BLaER1 treated with 17β-estradiol and CSF1 and Interleukin-3, amounts not matched to agents 10 nM and 100 nM (cell line): ENCODE data around the gene SEL1L3.

ENCODE experiments used
- H3K27ac ChIP-seq, 11 experiments: shearing (Covaris generic); formaldehyde crosslinking; 2 replicates each; pipeline ENCODE4 v1.8.1; 2022
- H3K27me3 ChIP-seq, 11 experiments: shearing (Covaris generic); formaldehyde crosslinking; 2 replicates each; pipeline ENCODE4 v1.8.1; 2022
- H3K36me3 ChIP-seq, 11 experiments: shearing (Covaris generic); formaldehyde crosslinking; 2 replicates each; pipeline ENCODE4 v1.8.1; 2022
- H3K4me1 ChIP-seq, 10 experiments: shearing (Covaris generic); formaldehyde crosslinking; 2 replicates each; pipeline ENCODE4 v1.8.1; 2022
- H3K4me2 ChIP-seq, 11 experiments: shearing (Covaris generic); formaldehyde crosslinking; 2 replicates each; pipeline ENCODE4 v1.8.1; 2022
- H3K4me3 ChIP-seq, 10 experiments: shearing (Covaris generic); formaldehyde crosslinking; 2 replicates each; pipeline ENCODE4 v1.8.1; 2022
- H3K9ac ChIP-seq, 11 experiments: shearing (Covaris generic); formaldehyde crosslinking; 2 replicates each; pipeline ENCODE4 v1.8.1; 2022
- H3K9me3 ChIP-seq, 11 experiments: shearing (Covaris generic); formaldehyde crosslinking; replicated peaks in 1 of 11; 2 replicates each; pipeline ENCODE4 v1.8.1; 2022
- H4K20me1 ChIP-seq, 11 experiments: shearing (Covaris generic); formaldehyde crosslinking; 2 replicates each; pipeline ENCODE4 v1.8.1; 2022
- Cebpa-rat ChIP-seq, 11 experiments: shearing (Covaris generic); IDR thresholded peaks; 2 replicates each; pipeline ENCODE4 v1.8.1; 2022

The SEL1L3 gene

GRCh38 chr4:25771672-25772071, 91.1 kb downstream of the SEL1L3 start:
- H3K4me2 ChIP-seq = no peak overlapping the region
- H3K9ac ChIP-seq = no peak overlapping the region
- H3K4me1 ChIP-seq = peaks cover 0 to 1% (median 0%) of the 10 kb centered on the region in 10 experiments; a peak in 1 of 20 replicates
- no peak for TF ChIP-seq Cebpa-rat (IDR thresholded peaks at IDR 0.05)
- H3K9me3 ChIP-seq = peaks cover 0 to 4% (median 0%) of the 10 kb centered on the region in 11 experiments; a peak in 2 of 22 replicates
- H3K27ac ChIP-seq = no peak overlapping the region
- no peak overlapping the region for H3K4me3 ChIP-seq
- H3K36me3 ChIP-seq = peaks cover 0 to 47% (median 12%) of the 10 kb centered on the region in 11 experiments; a peak in 15 of 22 replicates
- no peaks in the 10 kb centered on the region for H4K20me1 ChIP-seq
- no peaks in the 10 kb centered on the region for H3K27me3 ChIP-seq

GRCh38 chr4:25770847-25771246, 91.9 kb downstream of the SEL1L3 start:
- Histone ChIP-seq H3K4me3 (no peak overlapping the region), H3K4me2 (no peak overlapping the region), H3K9ac (no peak overlapping the region), H3K9me3 (no peaks in the 10 kb centered on the region), H4K20me1 (no peaks in the 10 kb centered on the region), H3K36me3 (peaks cover 0 to 50% (median 10%) of the 10 kb centered on the region in 11 experiments; a peak in 16 of 22 replicates), H3K4me1 (peaks cover 0 to 6% (median 0%) of the 10 kb centered on the region in 10 experiments; a peak in 3 of 20 replicates), H3K27me3 (no peaks in the 10 kb centered on the region), H3K27ac (no peak overlapping the region)
- no peak for TF ChIP-seq Cebpa-rat (IDR thresholded peaks at IDR 0.05)

- Histone ChIP-seq H3K4me3 (no peak overlapping the region), H3K27me3 (no peaks in the 10 kb centered on the region), H3K9ac (0 out of 22 replicates have a peak overlapping the region, but pooled peaks of 1 of the 11 experiments have one; percentile 29), H3K4me2 (no peak overlapping the region), H3K27ac (no peak overlapping the region), H3K36me3 (peaks cover 4 to 50% (median 19%) of the 10 kb centered on the region in 11 experiments; a peak in 18 of 22 replicates), H3K4me1 (peaks cover 0 to 6% (median 0%) of the 10 kb centered on the region in 10 experiments; a peak in 3 of 20 replicates), H3K9me3 (no peaks in the 10 kb centered on the region), H4K20me1 (no peaks in the 10 kb centered on the region)
- no peak for TF ChIP-seq Cebpa-rat (IDR thresholded peaks at IDR 0.05)
These were observed 93.5 kb downstream of the SEL1L3 start for GRCh38 chr4:25769251-25769650.

GRCh38 chr4:25767877-25768725, 94.7 kb downstream of the SEL1L3 start:
- H3K4me2 ChIP-seq = no peak overlapping the region
- no peak overlapping the region for H3K27ac ChIP-seq
- H3K27me3 ChIP-seq = no peaks in the 10 kb centered on the region
- H3K9me3 ChIP-seq = no peaks in the 10 kb centered on the region
- H3K4me1 ChIP-seq = peaks cover 0 to 6% (median 0%) of the 10 kb centered on the region in 10 experiments; a peak in 3 of 20 replicates
- TF ChIP-seq Cebpa-rat (IDR thresholded peaks at IDR 0.05) = no peak
- no peak overlapping the region for H3K4me3 ChIP-seq
- no peaks in the 10 kb centered on the region for H4K20me1 ChIP-seq
- peaks cover 4 to 53% (median 27%) of the 10 kb centered on the region in 11 experiments; a peak in 18 of 22 replicates for H3K36me3 ChIP-seq
- H3K9ac ChIP-seq = no peak overlapping the region

- peak overlapping the region in 4 of 11 experiments; percentile 19 to 44 (median 28); a peak in 6 of 22 replicates for H3K27ac ChIP-seq
- H3K4me1 ChIP-seq = peaks cover 11 to 22% (median 18%) of the 10 kb centered on the region in 10 experiments
- peaks cover 23 to 83% (median 50%) of the 10 kb centered on the region in 11 experiments; a peak in 19 of 22 replicates for H3K36me3 ChIP-seq
- H3K4me2 ChIP-seq = peak overlapping the region in 5 of 11 experiments; percentile 2 to 48 (median 37); a peak in 10 of 22 replicates
- H3K9me3 ChIP-seq = peaks cover 0 to 18% (median 6%) of the 10 kb centered on the region in 11 experiments; a peak in 12 of 22 replicates
- TF ChIP-seq Cebpa-rat (IDR thresholded peaks at IDR 0.05) = peak in 10 of 11 experiments; percentile 30 to 93 (median 88); a peak in 17 of 22 replicates
- no peak overlapping the region for H3K9ac ChIP-seq
- H4K20me1 ChIP-seq = no peaks in the 10 kb centered on the region
- no peaks in the 10 kb centered on the region for H3K27me3 ChIP-seq
- no peak overlapping the region for H3K4me3 ChIP-seq
These were observed 102.2 kb downstream of the SEL1L3 start for GRCh38 chr4:25760518-25761157.

- Histone ChIP-seq H3K27ac (peak overlapping the region in 2 of 11 experiments; percentile 0 to 2; a peak in 2 of 22 replicates), H3K4me2 (peak overlapping the region in 3 of 11 experiments; percentile 37 to 48 (median 37); a peak in 3 of 22 replicates), H3K4me3 (no peak overlapping the region), H3K9me3 (peaks cover 0 to 18% (median 6%) of the 10 kb centered on the region in 11 experiments; a peak in 12 of 22 replicates), H3K27me3 (no peaks in the 10 kb centered on the region), H3K36me3 (peaks cover 20 to 77% (median 45%) of the 10 kb centered on the region in 11 experiments; a peak in 18 of 22 replicates), H4K20me1 (no peaks in the 10 kb centered on the region), H3K9ac (no peak overlapping the region), H3K4me1 (peaks cover 16 to 26% (median 21%) of the 10 kb centered on the region in 10 experiments)
- TF ChIP-seq Cebpa-rat (IDR thresholded peaks at IDR 0.05) = no peak
These were observed 102.7 kb downstream of the SEL1L3 start for GRCh38 chr4:25760048-25760447.

GRCh38 chr4:25759101-25759500, 103.7 kb downstream of the SEL1L3 start:
- H3K27ac ChIP-seq = no peak overlapping the region
- no peak overlapping the region for H3K4me2 ChIP-seq
- H4K20me1 ChIP-seq = no peaks in the 10 kb centered on the region
- H3K9me3 ChIP-seq = peaks cover 0 to 18% (median 6%) of the 10 kb centered on the region in 11 experiments; a peak in 12 of 22 replicates
- H3K4me3 ChIP-seq = no peak overlapping the region
- H3K9ac ChIP-seq = no peak overlapping the region
- H3K36me3 ChIP-seq = peaks cover 12 to 67% (median 36%) of the 10 kb centered on the region in 11 experiments; a peak in 18 of 22 replicates
- no peak for TF ChIP-seq Cebpa-rat (IDR thresholded peaks at IDR 0.05)
- H3K27me3 ChIP-seq = no peaks in the 10 kb centered on the region
- peaks cover 16 to 26% (median 21%) of the 10 kb centered on the region in 10 experiments for H3K4me1 ChIP-seq

GRCh38 chr4:25757452-25757851, 105.3 kb downstream of the SEL1L3 start:
- no peak for TF ChIP-seq Cebpa-rat (IDR thresholded peaks at IDR 0.05)
- no peak overlapping the region for H3K27ac ChIP-seq
- no peak overlapping the region for H3K4me2 ChIP-seq
- H3K4me3 ChIP-seq = no peak overlapping the region
- H3K9me3 ChIP-seq = peaks cover 0 to 18% (median 6%) of the 10 kb centered on the region in 11 experiments; a peak in 12 of 22 replicates
- no peaks in the 10 kb centered on the region for H4K20me1 ChIP-seq
- H3K27me3 ChIP-seq = no peaks in the 10 kb centered on the region
- no peak overlapping the region for H3K9ac ChIP-seq
- peaks cover 12 to 51% (median 28%) of the 10 kb centered on the region in 11 experiments; a peak in 18 of 22 replicates for H3K36me3 ChIP-seq
- peaks cover 22 to 37% (median 33%) of the 10 kb centered on the region in 10 experiments for H3K4me1 ChIP-seq
